ENCODE results near the gene CEP44. TPM values are rescaled to one million over a fixed set of nuclear protein-coding genes. Genes with fewer than 3 reads are reported as not detected.

CEP44 gene
- total and polyA plus RNA-seq, 10 of the 15 experiments (the other 5 are each of a cell fraction or from before 2014, with no cell fraction given): 7.6 to 19.8 (median 14.2) TPM

DNA sequence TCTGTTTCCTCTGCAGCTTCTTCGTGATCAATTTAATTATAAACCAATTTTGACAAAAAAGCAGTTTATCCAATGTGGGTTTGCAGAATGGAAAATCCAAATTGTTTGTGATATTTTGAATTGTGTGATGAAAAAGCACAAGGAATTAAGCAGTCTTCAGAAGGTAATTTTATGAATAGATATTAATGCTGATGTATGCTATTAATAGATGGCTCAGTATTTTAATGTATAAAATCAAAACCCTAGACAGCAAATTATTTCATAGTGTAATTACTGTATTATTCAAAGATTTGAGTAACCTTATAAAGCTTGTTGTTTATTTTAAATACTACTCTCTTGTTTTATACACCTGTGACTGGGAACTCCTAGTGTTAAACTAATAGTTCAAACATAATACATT lies 20.0 kb downstream of the CEP44 start:
- Histone ChIP-seq H4K20me1 (ENCODE audit: control insufficient read depth, insufficient read depth) (no peaks in the 10 kb centered on the region), H3K4me3 (no peak overlapping the region), H3K4me1 (ENCODE audit: control insufficient read depth, insufficient read depth, low read length) (no peaks in the 10 kb centered on the region; the same call in 1 of the 2 replicates), H3K9ac (ENCODE audit: control insufficient read depth, insufficient read depth, low read length) (no peak overlapping the region), H3K9me3 (replicated peaks; ENCODE audit: control insufficient read depth, insufficient read depth, low read length) (no peaks in the 10 kb centered on the region), H3K27me3 (replicated peaks in 1 of 2; ENCODE audit: control insufficient read depth in 2 of 2, insufficient read depth in 2 of 2, low read length in 1 of 2) (no peaks in the 10 kb centered on the region), H3K79me2 (ENCODE audit: control insufficient read depth, insufficient read depth, low read length) (no peaks in the 10 kb centered on the region), H2AFZ (ENCODE audit: control insufficient read depth, low read depth, low read length) (no peak overlapping the region), H3K4me2 (ENCODE audit: control insufficient read depth, insufficient read depth) (no peak overlapping the region), H3K36me3 (ENCODE audit: control insufficient read depth in 2 of 2, insufficient read depth in 2 of 2, low read length in 1 of 2) (peaks cover 0 to 7% of the 10 kb centered on the region in 2 experiments; a peak in 1 of 4 replicates), H3K27ac (ENCODE audit: control insufficient read depth, insufficient read depth) (no peak overlapping the region)
- WGBS (ENCODE audit: insufficient coverage, insufficient replicate concordance, low lambda C conversion rate, missing lambda C conversion rate): 93% methylated on average over 1 of the region's 1 CpG
- RAD21 ChIA-PET (ENCODE audit: unreplicated experiment): no interaction called here
- CTCF ChIA-PET: no interaction called here
- no TSS peak for BruUV-seq (replicated peaks)
- SMC1A ChIA-PET (ENCODE audit: uncharacterized antibody, unreplicated experiment): no interaction called here
- in situ Hi-C loops (cut with MboI) (loop anchor here (25.0 kb wide), 1 partner anchor 791 kb away; no protein-coding TSS in a partner anchor), intact Hi-C loops (cut with micrococcal nuclease; ENCODE audit: unreplicated experiment) (no loop called here)
- no peak for FAIRE-seq
- DNase-seq (ENCODE audit: low read depth, low spot score): no peak
- POLR2A ChIA-PET: no interaction called here
- ATAC-seq: no peak
- no peak for TF ChIP-seq SUPT20H (IDR thresholded peaks at IDR 0.05; ENCODE audit: borderline replicate concordance, control insufficient read depth, low read depth, low read length)
- no peak for TF ChIP-seq CREM (IDR thresholded peaks at IDR 0.05; ENCODE audit: low read depth)
- TF ChIP-seq, protein P1, sequence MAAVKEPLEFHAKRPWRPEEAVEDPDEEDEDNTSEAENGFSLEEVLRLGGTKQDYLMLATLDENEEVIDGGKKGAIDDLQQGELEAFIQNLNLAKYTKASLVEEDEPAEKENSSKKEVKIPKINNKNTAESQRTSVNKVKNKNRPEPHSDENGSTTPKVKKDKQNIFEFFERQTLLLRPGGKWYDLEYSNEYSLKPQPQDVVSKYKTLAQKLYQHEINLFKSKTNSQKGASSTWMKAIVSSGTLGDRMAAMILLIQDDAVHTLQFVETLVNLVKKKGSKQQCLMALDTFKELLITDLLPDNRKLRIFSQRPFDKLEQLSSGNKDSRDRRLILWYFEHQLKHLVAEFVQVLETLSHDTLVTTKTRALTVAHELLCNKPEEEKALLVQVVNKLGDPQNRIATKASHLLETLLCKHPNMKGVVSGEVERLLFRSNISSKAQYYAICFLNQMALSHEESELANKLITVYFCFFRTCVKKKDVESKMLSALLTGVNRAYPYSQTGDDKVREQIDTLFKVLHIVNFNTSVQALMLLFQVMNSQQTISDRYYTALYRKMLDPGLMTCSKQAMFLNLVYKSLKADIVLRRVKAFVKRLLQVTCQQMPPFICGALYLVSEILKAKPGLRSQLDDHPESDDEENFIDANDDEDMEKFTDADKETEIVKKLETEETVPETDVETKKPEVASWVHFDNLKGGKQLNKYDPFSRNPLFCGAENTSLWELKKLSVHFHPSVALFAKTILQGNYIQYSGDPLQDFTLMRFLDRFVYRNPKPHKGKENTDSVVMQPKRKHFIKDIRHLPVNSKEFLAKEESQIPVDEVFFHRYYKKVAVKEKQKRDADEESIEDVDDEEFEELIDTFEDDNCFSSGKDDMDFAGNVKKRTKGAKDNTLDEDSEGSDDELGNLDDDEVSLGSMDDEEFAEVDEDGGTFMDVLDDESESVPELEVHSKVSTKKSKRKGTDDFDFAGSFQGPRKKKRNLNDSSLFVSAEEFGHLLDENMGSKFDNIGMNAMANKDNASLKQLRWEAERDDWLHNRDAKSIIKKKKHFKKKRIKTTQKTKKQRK (IDR thresholded peaks at IDR 0.05; ENCODE audit: low read depth, low read length): no peak
- TF ChIP-seq TCF3 (IDR thresholded peaks at IDR 0.05; ENCODE audit: borderline replicate concordance, insufficient read depth, low read depth, low read length): no peak
- TF ChIP-seq, protein P2, sequence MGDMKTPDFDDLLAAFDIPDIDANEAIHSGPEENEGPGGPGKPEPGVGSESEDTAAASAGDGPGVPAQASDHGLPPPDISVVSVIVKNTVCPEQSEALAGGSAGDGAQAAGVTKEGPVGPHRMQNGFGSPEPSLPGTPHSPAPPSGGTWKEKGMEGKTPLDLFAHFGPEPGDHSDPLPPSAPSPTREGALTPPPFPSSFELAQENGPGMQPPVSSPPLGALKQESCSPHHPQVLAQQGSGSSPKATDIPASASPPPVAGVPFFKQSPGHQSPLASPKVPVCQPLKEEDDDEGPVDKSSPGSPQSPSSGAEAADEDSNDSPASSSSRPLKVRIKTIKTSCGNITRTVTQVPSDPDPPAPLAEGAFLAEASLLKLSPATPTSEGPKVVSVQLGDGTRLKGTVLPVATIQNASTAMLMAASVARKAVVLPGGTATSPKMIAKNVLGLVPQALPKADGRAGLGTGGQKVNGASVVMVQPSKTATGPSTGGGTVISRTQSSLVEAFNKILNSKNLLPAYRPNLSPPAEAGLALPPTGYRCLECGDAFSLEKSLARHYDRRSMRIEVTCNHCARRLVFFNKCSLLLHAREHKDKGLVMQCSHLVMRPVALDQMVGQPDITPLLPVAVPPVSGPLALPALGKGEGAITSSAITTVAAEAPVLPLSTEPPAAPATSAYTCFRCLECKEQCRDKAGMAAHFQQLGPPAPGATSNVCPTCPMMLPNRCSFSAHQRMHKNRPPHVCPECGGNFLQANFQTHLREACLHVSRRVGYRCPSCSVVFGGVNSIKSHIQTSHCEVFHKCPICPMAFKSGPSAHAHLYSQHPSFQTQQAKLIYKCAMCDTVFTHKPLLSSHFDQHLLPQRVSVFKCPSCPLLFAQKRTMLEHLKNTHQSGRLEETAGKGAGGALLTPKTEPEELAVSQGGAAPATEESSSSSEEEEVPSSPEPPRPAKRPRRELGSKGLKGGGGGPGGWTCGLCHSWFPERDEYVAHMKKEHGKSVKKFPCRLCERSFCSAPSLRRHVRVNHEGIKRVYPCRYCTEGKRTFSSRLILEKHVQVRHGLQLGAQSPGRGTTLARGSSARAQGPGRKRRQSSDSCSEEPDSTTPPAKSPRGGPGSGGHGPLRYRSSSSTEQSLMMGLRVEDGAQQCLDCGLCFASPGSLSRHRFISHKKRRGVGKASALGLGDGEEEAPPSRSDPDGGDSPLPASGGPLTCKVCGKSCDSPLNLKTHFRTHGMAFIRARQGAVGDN (IDR thresholded peaks at IDR 0.05): no peak
- no peak for TF ChIP-seq ZSCAN29 (IDR thresholded peaks at IDR 0.05)
- TF ChIP-seq, protein P3, sequence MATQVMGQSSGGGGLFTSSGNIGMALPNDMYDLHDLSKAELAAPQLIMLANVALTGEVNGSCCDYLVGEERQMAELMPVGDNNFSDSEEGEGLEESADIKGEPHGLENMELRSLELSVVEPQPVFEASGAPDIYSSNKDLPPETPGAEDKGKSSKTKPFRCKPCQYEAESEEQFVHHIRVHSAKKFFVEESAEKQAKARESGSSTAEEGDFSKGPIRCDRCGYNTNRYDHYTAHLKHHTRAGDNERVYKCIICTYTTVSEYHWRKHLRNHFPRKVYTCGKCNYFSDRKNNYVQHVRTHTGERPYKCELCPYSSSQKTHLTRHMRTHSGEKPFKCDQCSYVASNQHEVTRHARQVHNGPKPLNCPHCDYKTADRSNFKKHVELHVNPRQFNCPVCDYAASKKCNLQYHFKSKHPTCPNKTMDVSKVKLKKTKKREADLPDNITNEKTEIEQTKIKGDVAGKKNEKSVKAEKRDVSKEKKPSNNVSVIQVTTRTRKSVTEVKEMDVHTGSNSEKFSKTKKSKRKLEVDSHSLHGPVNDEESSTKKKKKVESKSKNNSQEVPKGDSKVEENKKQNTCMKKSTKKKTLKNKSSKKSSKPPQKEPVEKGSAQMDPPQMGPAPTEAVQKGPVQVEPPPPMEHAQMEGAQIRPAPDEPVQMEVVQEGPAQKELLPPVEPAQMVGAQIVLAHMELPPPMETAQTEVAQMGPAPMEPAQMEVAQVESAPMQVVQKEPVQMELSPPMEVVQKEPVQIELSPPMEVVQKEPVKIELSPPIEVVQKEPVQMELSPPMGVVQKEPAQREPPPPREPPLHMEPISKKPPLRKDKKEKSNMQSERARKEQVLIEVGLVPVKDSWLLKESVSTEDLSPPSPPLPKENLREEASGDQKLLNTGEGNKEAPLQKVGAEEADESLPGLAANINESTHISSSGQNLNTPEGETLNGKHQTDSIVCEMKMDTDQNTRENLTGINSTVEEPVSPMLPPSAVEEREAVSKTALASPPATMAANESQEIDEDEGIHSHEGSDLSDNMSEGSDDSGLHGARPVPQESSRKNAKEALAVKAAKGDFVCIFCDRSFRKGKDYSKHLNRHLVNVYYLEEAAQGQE (IDR thresholded peaks at IDR 0.05; ENCODE audit: low read depth, low read length): no peak
- TF ChIP-seq FOXM1 (IDR thresholded peaks at IDR 0.05; ENCODE audit: low read depth, low read length): no peak
- no peak for TF ChIP-seq TCF7 (IDR thresholded peaks at IDR 0.05; ENCODE audit: borderline replicate concordance)
